Measurements from ENCODE around the gene KIF3A. TPM values are rescaled to one million over a fixed set of nuclear protein-coding genes. Genes with fewer than 3 reads are reported as not detected.

Gene KIF3A
- total RNA-seq, 2 donors from 2014 or later: 9.0 to 12.7 TPM

DNA sequence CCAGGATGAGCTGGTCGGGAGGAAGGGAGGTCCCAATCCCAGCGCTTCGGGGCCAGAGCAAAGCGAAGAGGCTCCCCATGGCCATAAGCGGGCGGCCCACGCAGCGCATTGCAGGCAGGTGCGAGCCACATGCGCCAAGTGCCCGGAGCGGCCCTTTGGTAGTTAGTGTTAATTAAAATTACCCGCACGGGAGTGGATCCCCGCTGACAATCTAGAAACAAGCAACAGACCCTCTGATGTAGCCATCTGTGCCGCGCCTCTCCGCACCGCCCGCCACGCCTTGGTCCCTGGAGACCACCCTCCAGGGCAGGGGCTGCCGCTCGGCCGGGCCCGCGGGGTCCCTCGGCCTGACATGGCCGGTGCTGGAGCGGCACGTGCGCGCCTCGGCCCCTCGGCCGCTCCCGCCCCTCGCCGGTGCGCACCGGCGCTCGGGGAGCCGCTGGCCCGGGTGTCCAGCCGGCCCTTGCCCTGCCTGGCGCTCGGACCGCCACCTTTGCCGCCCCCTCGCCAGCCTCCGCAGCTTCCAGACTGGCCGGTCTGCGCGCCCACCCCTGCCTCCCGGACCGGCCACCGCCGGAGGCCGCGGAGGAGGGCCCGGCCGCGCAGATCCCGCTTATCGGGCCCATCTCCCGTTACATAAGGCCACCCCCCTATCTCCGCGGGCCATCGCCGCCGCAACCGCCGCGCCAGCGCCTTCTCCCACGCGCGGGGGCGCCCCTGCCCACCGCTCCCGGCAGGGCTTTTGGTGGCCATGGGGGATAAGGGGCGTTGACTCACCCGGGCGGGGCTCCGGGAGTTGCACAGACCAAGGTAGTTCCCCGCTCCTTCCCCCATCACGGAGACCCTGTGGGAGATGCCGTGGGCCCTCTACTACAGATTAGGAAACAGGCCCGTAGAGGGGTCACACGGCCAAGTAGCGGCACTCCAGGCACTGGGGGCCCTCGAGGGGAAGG lies 81.2 kb downstream of the KIF3A start:
- ATAC-seq: peak; percentile 39 to 71
- DNase-seq (ENCODE audit: low spot score in 2 of 2): no peak
- peaks cover 0 to 4% of the 10 kb centered on the region in 2 donors for H3K36me3 Mint-ChIP-seq
- H3K27ac Mint-ChIP-seq: no peak overlapping the region
- H3K9me3 Mint-ChIP-seq: peaks cover 3 to 5% of the 10 kb centered on the region in 2 donors

DNA sequence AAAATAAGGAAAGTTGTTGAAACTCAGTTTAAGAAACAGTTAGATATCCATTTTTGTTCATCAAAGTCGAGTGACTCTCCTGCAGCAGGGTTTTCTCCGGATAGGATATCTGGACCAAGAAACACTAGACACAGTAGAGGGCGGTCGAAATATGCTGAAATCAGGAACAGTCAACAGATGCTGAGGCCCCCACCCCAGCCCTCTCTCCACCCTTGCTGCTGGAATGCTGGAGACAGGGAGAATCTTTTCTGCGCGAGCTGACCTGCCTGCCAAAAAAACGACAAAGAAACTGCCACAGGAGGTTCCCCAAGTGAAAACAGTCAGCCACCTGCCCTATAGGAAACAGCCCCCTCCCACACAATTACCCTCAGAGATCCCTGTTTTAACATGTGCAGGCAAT lies 83.6 kb downstream of the KIF3A start:
- ATAC-seq (no peak), DNase-seq (ENCODE audit: low spot score in 2 of 2) (no peak)
- Mint-ChIP-seq H3K9me3 (peaks cover 4 to 5% of the 10 kb centered on the region in 2 donors), H3K27ac (peak overlapping the region in 1 of 2 donors; percentile 9), H3K36me3 (peaks cover under 1 to 5% of the 10 kb centered on the region in 2 donors)

DNA sequence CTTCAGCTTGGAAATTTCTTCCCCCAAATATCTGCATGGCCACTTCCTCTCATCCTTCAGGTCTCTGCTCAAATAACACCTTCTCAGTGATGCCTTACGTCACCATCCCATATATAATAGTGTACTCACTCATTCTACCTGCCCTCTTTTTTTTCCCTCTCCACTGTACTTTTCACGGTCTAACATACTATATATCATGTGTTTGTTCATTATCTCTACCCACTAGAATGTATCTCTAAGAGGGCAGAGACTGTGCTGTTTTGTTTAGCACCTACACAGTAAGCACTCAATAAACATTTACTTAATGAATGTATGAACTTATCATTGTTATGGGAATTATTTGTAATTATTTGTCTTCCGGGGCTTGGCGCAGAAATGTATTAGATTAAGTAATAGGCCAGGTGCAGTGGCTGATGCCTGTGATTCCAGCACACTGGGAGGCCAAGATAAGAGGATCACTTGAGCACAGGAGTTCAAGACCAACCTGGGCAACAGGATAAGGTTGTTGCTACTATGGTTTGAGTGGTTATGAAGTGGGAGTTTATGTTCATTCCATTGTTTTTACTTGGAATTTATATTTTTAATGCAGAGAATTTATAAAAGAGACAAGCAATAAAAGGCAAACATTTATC lies 85.4 kb downstream of the KIF3A start:
- ATAC-seq: no peak
- no peak for DNase-seq (ENCODE audit: low spot score in 2 of 2)
- Mint-ChIP-seq H3K36me3 (peaks cover 15 to 17% of the 10 kb centered on the region in 2 donors), H3K27ac (no peak overlapping the region), H3K9me3 (peaks cover 17 to 18% of the 10 kb centered on the region in 2 donors)

DNA sequence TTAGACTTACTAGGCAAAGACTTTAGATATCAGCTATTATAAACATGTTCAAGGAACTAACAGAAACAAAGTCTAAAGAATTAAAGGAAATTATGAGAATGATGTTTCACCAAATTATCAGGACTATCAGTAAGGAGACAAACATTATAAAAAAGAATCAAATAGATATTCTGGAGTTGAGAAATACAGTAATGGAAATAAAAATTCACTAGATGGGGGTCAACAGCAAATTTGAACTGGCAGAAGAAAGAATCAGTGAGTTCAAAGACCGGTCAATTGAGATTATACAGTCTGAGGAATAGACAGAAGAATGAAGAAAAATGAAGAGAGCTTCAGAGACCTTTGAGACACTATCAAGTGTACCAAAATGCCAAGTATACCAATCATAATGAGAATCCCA lies 89.0 kb downstream of the KIF3A start:
- Mint-ChIP-seq H3K9me3 (peaks cover 17 to 18% of the 10 kb centered on the region in 2 donors), H3K27ac (no peak overlapping the region), H3K36me3 (peaks cover 21 to 32% of the 10 kb centered on the region in 2 donors)
- ATAC-seq: no peak
- no peak for DNase-seq (ENCODE audit: low spot score in 2 of 2)

DNA sequence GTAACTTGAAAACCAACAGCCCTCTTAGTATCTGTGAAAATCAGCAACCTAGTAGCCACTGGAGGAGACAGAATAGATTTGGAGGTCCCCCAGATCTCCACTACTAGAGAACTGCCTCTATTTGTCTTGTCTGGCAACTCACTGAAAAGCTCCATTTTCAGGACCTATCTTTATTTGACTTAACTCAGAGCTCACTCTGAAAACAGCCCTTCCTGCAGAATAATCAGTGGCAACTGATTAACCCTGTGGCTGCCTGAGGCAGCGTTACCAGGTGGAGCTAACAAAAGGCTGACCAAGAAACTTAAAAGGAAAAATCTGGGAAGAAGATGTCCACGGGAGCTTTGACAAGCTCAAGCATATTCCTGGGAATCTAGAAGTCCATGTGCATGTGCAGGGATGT lies 89.9 kb downstream of the KIF3A start:
- ATAC-seq (no peak), DNase-seq (ENCODE audit: low spot score in 2 of 2) (no peak)
- H3K27ac Mint-ChIP-seq: no peak overlapping the region
- H3K9me3 Mint-ChIP-seq: peaks cover 20 to 23% of the 10 kb centered on the region in 2 donors
- peaks cover 29 to 40% of the 10 kb centered on the region in 2 donors for H3K36me3 Mint-ChIP-seq

DNA sequence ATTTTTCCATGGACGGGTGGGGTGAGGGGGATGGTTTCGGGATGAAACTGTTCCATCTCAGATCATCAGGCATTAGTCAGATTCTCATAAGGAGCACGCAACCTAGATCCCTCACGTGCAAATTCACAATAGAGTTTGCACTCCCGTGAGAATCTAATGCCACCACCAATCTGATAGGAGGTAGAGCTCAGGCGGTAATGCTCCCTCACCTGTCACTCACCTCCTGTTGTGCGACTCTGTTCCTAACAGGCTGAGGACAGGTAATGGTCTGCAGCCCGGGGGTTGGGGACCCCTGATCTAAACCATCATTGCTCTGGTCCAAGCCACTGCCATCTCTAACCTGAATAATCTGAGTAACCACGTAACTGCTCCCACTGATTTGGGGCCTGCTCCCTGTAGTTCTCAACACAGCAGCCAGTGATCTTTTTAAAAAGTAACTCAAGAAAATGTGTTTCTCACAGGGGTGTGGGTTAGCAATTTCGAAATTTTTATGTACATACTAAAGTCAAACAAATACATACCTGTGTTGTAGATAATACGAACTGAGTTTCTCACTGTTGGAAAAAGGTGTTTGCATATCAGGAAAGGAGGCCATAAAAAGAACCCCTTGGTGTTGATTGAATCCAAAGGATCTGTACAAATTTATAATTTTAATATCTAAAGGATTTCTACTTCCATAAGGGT lies 90.6 kb downstream of the KIF3A start:
- DNase-seq (ENCODE audit: low spot score in 2 of 2) (no peak), ATAC-seq (no peak)
- H3K9me3 Mint-ChIP-seq: peaks cover 17 to 18% of the 10 kb centered on the region in 2 donors
- H3K36me3 Mint-ChIP-seq: peaks cover 34 to 41% of the 10 kb centered on the region in 2 donors
- no peak overlapping the region for H3K27ac Mint-ChIP-seq

DNA sequence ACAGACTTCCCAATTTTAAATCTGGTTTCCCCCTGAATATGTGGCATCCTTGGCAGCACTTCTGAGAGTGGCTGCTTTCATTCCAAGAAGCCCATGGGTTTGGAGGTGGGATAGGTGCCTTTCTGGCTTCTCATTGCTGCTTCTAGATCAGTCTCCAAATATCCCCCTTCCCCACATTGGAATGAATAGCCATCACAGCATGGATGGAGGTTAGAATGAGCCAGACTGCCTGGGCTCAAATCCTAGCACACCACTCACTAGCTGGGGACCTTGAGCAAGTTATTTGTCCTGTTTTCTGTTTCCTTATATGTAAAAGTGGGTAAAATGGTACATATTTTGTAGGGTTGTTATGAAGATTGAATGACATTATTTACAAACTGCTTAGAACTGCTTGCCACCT lies 93.2 kb downstream of the KIF3A start:
- peaks cover 17 to 18% of the 10 kb centered on the region in 2 donors for H3K9me3 Mint-ChIP-seq
- H3K27ac Mint-ChIP-seq: no peak overlapping the region
- DNase-seq (ENCODE audit: low spot score in 2 of 2) (no peak), ATAC-seq (no peak)
- H3K36me3 Mint-ChIP-seq: peaks cover 34 to 41% of the 10 kb centered on the region in 2 donors

Other genes starting within 250 kb of the KIF3A start
- gene IRF1, start 246.8 kb downstream of the KIF3A start, total RNA-seq: 100 to 1,000 TPM; 107 to 156 TPM
- not detected for gene IL5, start 194.0 kb downstream of the KIF3A start, total RNA-seq
- 10 to 100 TPM; 30.6 to 47.7 TPM for gene RAD50, start 180.6 kb downstream of the KIF3A start, total RNA-seq
- gene IL13, start 79.4 kb downstream of the KIF3A start, total RNA-seq: under 1 TPM; 0.72 to 0.98 TPM
- not detected for gene IL4, start 63.6 kb downstream of the KIF3A start, total RNA-seq
- 1 to 10 TPM in 1 of 2 donors, under 1 TPM in 1; 0.87 to 2.2 TPM for gene CCNI2, start 9.9 kb upstream of the KIF3A start, total RNA-seq
- 10 to 100 TPM in 1 of 2 donors, 1 to 10 TPM in 1; 9.4 to 15.5 TPM for gene SEPTIN8, start 39.7 kb upstream of the KIF3A start, total RNA-seq
- not detected for gene SOWAHA, start 75.8 kb upstream of the KIF3A start, total RNA-seq
- 1 to 10 TPM; 1.3 to 2.3 TPM for gene SHROOM1, start 93.1 kb upstream of the KIF3A start, total RNA-seq
- 1 to 10 TPM; 1.1 to 1.3 TPM for gene GDF9, start 128.9 kb upstream of the KIF3A start, total RNA-seq
- 100 to 1,000 TPM; 396 to 399 TPM for gene UQCRQ, start 129.1 kb upstream of the KIF3A start, total RNA-seq
- gene LEAP2, start 136.1 kb upstream of the KIF3A start, total RNA-seq: 1 to 10 TPM; 1.5 to 3.8 TPM
- gene AFF4, start 226.1 kb upstream of the KIF3A start, total RNA-seq: 10 to 100 TPM; 31.6 to 52.8 TPM